Osteoblast (primary cell): ENCODE measurements around the gene ADAMTS20. TPM values are rescaled to one million over a fixed set of nuclear protein-coding genes. Genes with fewer than 3 reads are reported as not detected.

Experiments
- DNase-seq: peaks from one replicate; pipeline ENCODE4 v3.0.0; 2011; ENCODE audit warnings: low spot score, mixed read lengths; ENCODE audit not compliant: insufficient read length; ENCODE audit errors: missing footprints
- H2AFZ ChIP-seq: 2 replicates; pipeline ENCODE4 v1.6.0; 2011; ENCODE audit warnings: mild to moderate bottlenecking, low read length
- H3K27ac ChIP-seq: 2 replicates; pipeline ENCODE4 v1.5.1; 2011; ENCODE audit warnings: mild to moderate bottlenecking, low read depth, low read length, moderate library complexity
- H3K27me3 ChIP-seq: 2 replicates; pipeline ENCODE4 v1.6.0; 2012; ENCODE audit warnings: mild to moderate bottlenecking, control low read depth, inconsistent platforms, low read length, moderate library complexity; ENCODE audit not compliant: insufficient read depth
- H3K36me3 ChIP-seq: 2 replicates; pipeline ENCODE4 v1.5.1; 2011; ENCODE audit warnings: mild to moderate bottlenecking, low read length, control low read depth, moderate library complexity; ENCODE audit not compliant: insufficient read depth
- H3K4me1 ChIP-seq: 2 replicates; pipeline ENCODE4 v1.5.1; 2011; ENCODE audit warnings: mild to moderate bottlenecking, low read length, control low read depth, moderate library complexity; ENCODE audit not compliant: insufficient read depth
- H3K4me2 ChIP-seq: 2 replicates; pipeline ENCODE4 v1.6.0; 2011; ENCODE audit warnings: mild to moderate bottlenecking, low read length; ENCODE audit not compliant: insufficient read depth
- H3K4me3 ChIP-seq: fragments of 200-600 bp; sonication (generic); 3 replicates; pipeline ENCODE4 v1.5.1; 2012; ENCODE audit warnings: mild to moderate bottlenecking, low read length, inconsistent platforms; ENCODE audit not compliant: insufficient read depth
- H3K79me2 ChIP-seq: 2 replicates; pipeline ENCODE4 v1.6.0; 2012; ENCODE audit warnings: mild to moderate bottlenecking, low read length, control low read depth, inconsistent platforms; ENCODE audit not compliant: insufficient read depth
- H3K9me3 ChIP-seq: 2 replicates; pipeline ENCODE4 v1.5.1; 2011; ENCODE audit warnings: low read depth, low read length, control low read depth
- H4K20me1 ChIP-seq: 2 replicates; pipeline ENCODE4 v1.6.0; 2012; ENCODE audit warnings: mild to moderate bottlenecking, low read length, control low read depth; ENCODE audit not compliant: insufficient read depth
- CTCF ChIP-seq: IDR thresholded peaks from 2 replicates; pipeline ENCODE4 v1.5.1; 2011; ENCODE audit warnings: mild to moderate bottlenecking, low read depth, low read length, moderate library complexity; ENCODE audit errors: extremely low read depth
- total RNA-seq: library from RNA; depleted of rRNA; stranded (reverse); fragments of >200 nt; gene quantifications from 2 replicates; pipeline ENCODE4 v1.2.3, GENCODE V29; 2012

Gene ADAMTS20
- total RNA-seq, 1 donor, result not detected

- Histone ChIP-seq H3K4me3 (no peak overlapping the region), H2AFZ (no peak overlapping the region), H3K79me2 (no peaks in the 10 kb centered on the region), H3K9me3 (no peaks in the 10 kb centered on the region), H3K27ac (no peak overlapping the region), H3K4me2 (no peak overlapping the region), H4K20me1 (no peaks in the 10 kb centered on the region), H3K36me3 (no peaks in the 10 kb centered on the region), H3K4me1 (no peaks in the 10 kb centered on the region), H3K27me3 (peaks cover 6% of the 10 kb centered on the region)
- DNase-seq, result peak; percentile 10
- no peak for TF ChIP-seq CTCF
Measured at GRCh38 chr12:43436597-43436996, 115.4 kb downstream of the ADAMTS20 start.

- no peak overlapping the region for H3K4me3 ChIP-seq
- H3K79me2 ChIP-seq, result no peaks in the 10 kb centered on the region
- H3K4me1 ChIP-seq, result no peaks in the 10 kb centered on the region
- DNase-seq, result no peak
- no peak overlapping the region for H2AFZ ChIP-seq
- no peaks in the 10 kb centered on the region for H3K9me3 ChIP-seq
- no peaks in the 10 kb centered on the region for H3K36me3 ChIP-seq
- H3K27ac ChIP-seq, result no peak overlapping the region
- H3K27me3 ChIP-seq, result peaks cover 6% of the 10 kb centered on the region
- no peak overlapping the region for H3K4me2 ChIP-seq
- TF ChIP-seq CTCF, result no peak
- no peaks in the 10 kb centered on the region for H4K20me1 ChIP-seq
Measured at GRCh38 chr12:43434614-43435013, 117.4 kb downstream of the ADAMTS20 start.

- Histone ChIP-seq H4K20me1 (no peaks in the 10 kb centered on the region), H2AFZ (no peak overlapping the region), H3K4me1 (no peaks in the 10 kb centered on the region), H3K27ac (no peak overlapping the region), H3K27me3 (no peaks in the 10 kb centered on the region), H3K4me2 (no peak overlapping the region), H3K36me3 (no peaks in the 10 kb centered on the region), H3K4me3 (no peak overlapping the region), H3K9me3 (no peaks in the 10 kb centered on the region), H3K79me2 (no peaks in the 10 kb centered on the region)
- no peak for DNase-seq
- TF ChIP-seq CTCF, result no peak
Measured at GRCh38 chr12:43428088-43428600, 123.9 kb downstream of the ADAMTS20 start.

- Histone ChIP-seq H2AFZ (no peak overlapping the region), H3K27ac (no peak overlapping the region), H3K4me1 (no peaks in the 10 kb centered on the region), H3K27me3 (no peaks in the 10 kb centered on the region), H3K36me3 (no peaks in the 10 kb centered on the region), H3K79me2 (no peaks in the 10 kb centered on the region), H3K4me3 (no peak overlapping the region), H3K9me3 (no peaks in the 10 kb centered on the region), H4K20me1 (no peaks in the 10 kb centered on the region), H3K4me2 (no peak overlapping the region)
- no peak for DNase-seq
- no peak for TF ChIP-seq CTCF
Measured at GRCh38 chr12:43425361-43425760, 126.6 kb downstream of the ADAMTS20 start.
